A673 (cell line): Measurements from ENCODE around the gene CHTOP.

ENCODE experiments used
- CTCF ChIP-seq: fragments of 300-800, 200-600 bp; sonication (generic); conservative IDR thresholded peaks from 2 replicates; pipeline ENCODE4 v1.5.1; 2017; ENCODE audit warnings: low read depth, mild to moderate bottlenecking, antibody characterized with exemption, low read length, moderate library complexity, mixed read lengths
- EZH2 ChIP-seq: fragments of 200-600 bp; sonication (generic); IDR thresholded peaks from 2 replicates; pipeline ENCODE4 v1.6.1; 2017; ENCODE audit warnings: borderline replicate concordance, low read depth, mild to moderate bottlenecking, mixed read lengths, antibody characterized with exemption, low read length; ENCODE audit not compliant: poor library complexity, severe bottlenecking

- TF ChIP-seq CTCF = no peak
- TF ChIP-seq EZH2 = no peak
Measured at GRCh38 chr1:153682730-153683129, 48.9 kb downstream of the CHTOP start.
